PC-9 (cell line): Measurements from ENCODE around the gene KLC4. TPM values are rescaled to one million over a fixed set of nuclear protein-coding genes. Genes with fewer than 3 reads are reported as not detected.

Source experiments
- BruUV-seq: library from RNA; stranded (reverse); fragments of 400-500 nt; replicated peaks from 2 replicates; lab custom pipeline; 2021; lab: Mats Ljungman, UMichigan
- CTCF ChIA-PET: fragments of 300-600 bp; sonication (Branson Sonifier 250); formaldehyde crosslinking; loops from one replicate; lab custom pipeline; 2022; ENCODE audit warnings: antibody characterized with exemption; lab: Charles Lee
- POLR2A ChIA-PET: fragments of 300-600 bp; sonication (Branson Sonifier 250); formaldehyde crosslinking; loops from one replicate; lab custom pipeline; 2022; ENCODE audit warnings: antibody characterized with exemption; ENCODE audit not compliant: unreplicated experiment; lab: Charles Lee
- DNase-seq, 2 experiments: peaks; one replicate each; pipeline versions ENCODE4 v3.0.0 to v3.0.0-alpha.2; 2015 to 2022; ENCODE audit warnings: mixed read lengths in 1 of 2
- H2AFZ ChIP-seq: fragments of 200-600 bp; sonication (generic); 2 replicates; pipeline ENCODE4 v1.8.1; 2017; ENCODE audit warnings: antibody characterized with exemption
- H3F3A ChIP-seq: fragments of 200-600 bp; sonication (generic); 2 replicates; pipeline ENCODE4 v1.8.1; 2017; ENCODE audit warnings: antibody characterized with exemption, mild to moderate bottlenecking, low read depth; ENCODE audit not compliant: insufficient read depth
- H3K27ac ChIP-seq: fragments of 200-600 bp; sonication (generic); 2 replicates; pipeline ENCODE4 v1.6.1; 2016; ENCODE audit warnings: mixed run types
- H3K27me3 ChIP-seq: fragments of 200-600 bp; sonication (generic); 2 replicates; pipeline ENCODE4 v1.6.1; 2016; ENCODE audit warnings: low read depth, mixed run types; ENCODE audit not compliant: insufficient read depth
- H3K36me3 ChIP-seq: fragments of 200-600 bp; sonication (generic); 2 replicates; pipeline ENCODE4 v1.6.1; 2016; ENCODE audit warnings: low read depth, mixed run types
- H3K4me1 ChIP-seq: fragments of 200-600 bp; sonication (generic); replicated peaks from 2 replicates; pipeline ENCODE4 v1.6.1; 2016; ENCODE audit warnings: mixed run types; ENCODE audit not compliant: insufficient read depth
- H3K4me2 ChIP-seq: fragments of 200-600 bp; sonication (generic); 2 replicates; pipeline ENCODE4 v1.6.1; 2017; ENCODE audit warnings: mixed run types
- H3K4me3 ChIP-seq: fragments of 200-600 bp; sonication (generic); 2 replicates; pipeline ENCODE4 v1.6.1; 2016; ENCODE audit warnings: mixed run types
- H3K79me2 ChIP-seq: fragments of 200-600 bp; sonication (generic); 2 replicates; pipeline ENCODE4 v1.6.1; 2017; ENCODE audit warnings: low read depth, mixed run types
- H3K9me2 ChIP-seq: fragments of 200-600 bp; sonication (generic); 2 replicates; pipeline ENCODE4 v1.8.1; 2017; ENCODE audit warnings: mild to moderate bottlenecking; ENCODE audit not compliant: insufficient read depth
- H3K9me3 ChIP-seq: fragments of 200-600 bp; sonication (generic); 2 replicates; pipeline ENCODE4 v1.8.1; 2016; ENCODE audit warnings: low read depth; ENCODE audit not compliant: insufficient read depth
- H4K20me1 ChIP-seq: fragments of 200-600 bp; sonication (generic); 2 replicates; pipeline ENCODE4 v1.8.1; 2017; ENCODE audit not compliant: insufficient read depth
- CTCF ChIP-seq: fragments of 200-600 bp; sonication (generic); conservative IDR thresholded peaks from 2 replicates; pipeline ENCODE4 v1.6.1; 2017; ENCODE audit warnings: mixed run types, antibody characterized with exemption, mild to moderate bottlenecking, moderate library complexity
- EZH2 ChIP-seq: fragments of 200-600 bp; sonication (generic); IDR thresholded peaks from 2 replicates; pipeline ENCODE4 v1.8.0; 2017; ENCODE audit warnings: antibody characterized with exemption, low read depth
- intact Hi-C: fragments of 100-400 bp; cut with micrococcal nuclease; formaldehyde crosslinking; loops from one replicate; pipeline ENCODE4 v1.10.0; 2022; ENCODE audit not compliant: unreplicated experiment
- total RNA-seq: library from RNA; stranded (reverse); gene quantifications from 2 replicates; pipeline ENCODE4 v1.2.3, GENCODE V29; 2021

Gene KLC4
- total RNA-seq, 1 experiment from 2014 or later = 46.2 TPM

GRCh38 chr6:43123461-43124314, 64.3 kb downstream of the KLC4 start:
- intact Hi-C loops = no loop called here
- no peak overlapping the region for H3K4me3 ChIP-seq
- no peak overlapping the region for H3K4me2 ChIP-seq
- BruUV-seq = no TSS peak
- POLR2A ChIA-PET = no interaction called here
- H3F3A ChIP-seq = peaks cover 29% of the 10 kb centered on the region; the same call in 1 of the 2 replicates
- H3K27me3 ChIP-seq = no peaks in the 10 kb centered on the region
- H3K9me3 ChIP-seq = no peaks in the 10 kb centered on the region
- peaks cover 58% of the 10 kb centered on the region for H3K79me2 ChIP-seq
- H2AFZ ChIP-seq = no peak overlapping the region
- H3K36me3 ChIP-seq = no peaks in the 10 kb centered on the region
- CTCF ChIA-PET = no interaction called here
- H4K20me1 ChIP-seq = no peaks in the 10 kb centered on the region
- DNase-seq = no peak
- TF ChIP-seq CTCF (no peak), EZH2 (no peak)
- no peaks in the 10 kb centered on the region for H3K9me2 ChIP-seq
- peaks cover 35% of the 10 kb centered on the region for H3K4me1 ChIP-seq
- H3K27ac ChIP-seq = no peak overlapping the region

- H2AFZ ChIP-seq = no peak overlapping the region
- no peaks in the 10 kb centered on the region for H3K36me3 ChIP-seq
- no peak overlapping the region for H3K4me2 ChIP-seq
- H3K27ac ChIP-seq = no peak overlapping the region
- BruUV-seq = no TSS peak
- POLR2A ChIA-PET = no interaction called here
- H3K79me2 ChIP-seq = peaks cover 53% of the 10 kb centered on the region
- H3K4me1 ChIP-seq = peaks cover 37% of the 10 kb centered on the region
- TF ChIP-seq EZH2 (no peak), CTCF (no peak)
- no peaks in the 10 kb centered on the region for H3K9me3 ChIP-seq
- H3F3A ChIP-seq = peaks cover 29% of the 10 kb centered on the region; the same call in 1 of the 2 replicates
- no peak for DNase-seq
- CTCF ChIA-PET = no interaction called here
- H3K27me3 ChIP-seq = no peaks in the 10 kb centered on the region
- H4K20me1 ChIP-seq = no peaks in the 10 kb centered on the region
- H3K4me3 ChIP-seq = no peak overlapping the region
- intact Hi-C loops = no loop called here
- H3K9me2 ChIP-seq = no peaks in the 10 kb centered on the region
These were observed 65.0 kb downstream of the KLC4 start for GRCh38 chr6:43124481-43124880.

Other genes with a start within 250 kb of the KLC4 start
- 84.1 and 87.1 TPM in 2 replicates for gene RPL7L1, start 180.0 kb upstream of the KLC4 start, total RNA-seq
- not detected in 2 replicates for gene PTCRA, start 143.6 kb upstream of the KLC4 start, total RNA-seq
- gene CNPY3, start 130.2 kb upstream of the KLC4 start, total RNA-seq = 47.7 and 54.8 TPM in 2 replicates
- 0.57 TPM in 1 of 2 replicates, not detected in the other for gene GNMT, start 98.9 kb upstream of the KLC4 start, total RNA-seq
- gene PEX6, start 80.5 kb upstream of the KLC4 start, total RNA-seq = 25.9 and 31.3 TPM in 2 replicates
- 42.9 and 53.7 TPM in 2 replicates for gene PPP2R5D, start 75.1 kb upstream of the KLC4 start, total RNA-seq
- gene MEA1, start 45.7 kb upstream of the KLC4 start, total RNA-seq = 77.0 and 77.6 TPM in 2 replicates
- gene KLHDC3, start 45.4 kb upstream of the KLC4 start, total RNA-seq = 104 and 122 TPM in 2 replicates
- gene RRP36, start 38.0 kb upstream of the KLC4 start, total RNA-seq = 45.2 and 62.5 TPM in 2 replicates
- gene CUL7, start 5.8 kb upstream of the KLC4 start, total RNA-seq = 22.8 and 32.4 TPM in 2 replicates
- 86.2 and 110 TPM in 2 replicates for gene MRPL2, start 197 bp upstream of the KLC4 start, total RNA-seq
- gene PTK7, start 16.7 kb downstream of the KLC4 start, total RNA-seq = 106 and 110 TPM in 2 replicates
- 22.0 and 25.4 TPM in 2 replicates for gene SRF, start 111.6 kb downstream of the KLC4 start, total RNA-seq
- gene CUL9, start 122.6 kb downstream of the KLC4 start, total RNA-seq = 52.8 and 71.6 TPM in 2 replicates
- gene DNPH1, start 169.8 kb downstream of the KLC4 start, total RNA-seq = 43.5 and 57.0 TPM in 2 replicates
- gene TTBK1, start 183.8 kb downstream of the KLC4 start, total RNA-seq = 0.07 and 0.15 TPM in 2 replicates
- gene SLC22A7, start 238.6 kb downstream of the KLC4 start, total RNA-seq = not detected in 2 replicates
- 5.7 and 10.0 TPM in 2 replicates for gene CRIP3, start 249.2 kb downstream of the KLC4 start, total RNA-seq